Vagina (tissue), 2 donors: ENCODE data around the gene SLC29A3.

Source experiments
- POLR2A ChIP-seq, 2 donors: fragments of 450-650 bp; IDR thresholded peaks; one replicate each; pipeline ENCODE4 v1.6.1; 2017; ENCODE audit warnings: antibody characterized with exemption in 2 of 2, mild to moderate bottlenecking in 2 of 2, moderate library complexity in 2 of 2
- POLR2AphosphoS5 ChIP-seq, 2 donors: sonication (generic); formaldehyde crosslinking; IDR thresholded peaks; one replicate each; pipeline ENCODE4 v1.9.0; 2017; ENCODE audit warnings: antibody characterized with exemption in 2 of 2, mild to moderate bottlenecking in 2 of 2, low read depth in 1 of 2; ENCODE audit not compliant: insufficient read depth in 1 of 2
- TF ChIP-seq, protein P1 (sequence below), 3 experiments: fragments of 450-650 bp in 2 of 3; fragments of 200-600 bp in 1 of 3; sonication (generic) in 1 of 3; IDR thresholded peaks; one replicate each; pipeline ENCODE4 v1.5.1; 2017 to 2019; ENCODE audit warnings: antibody characterized with exemption in 3 of 3, mild to moderate bottlenecking in 2 of 3, moderate library complexity in 2 of 3

- TF ChIP-seq, protein P1, sequence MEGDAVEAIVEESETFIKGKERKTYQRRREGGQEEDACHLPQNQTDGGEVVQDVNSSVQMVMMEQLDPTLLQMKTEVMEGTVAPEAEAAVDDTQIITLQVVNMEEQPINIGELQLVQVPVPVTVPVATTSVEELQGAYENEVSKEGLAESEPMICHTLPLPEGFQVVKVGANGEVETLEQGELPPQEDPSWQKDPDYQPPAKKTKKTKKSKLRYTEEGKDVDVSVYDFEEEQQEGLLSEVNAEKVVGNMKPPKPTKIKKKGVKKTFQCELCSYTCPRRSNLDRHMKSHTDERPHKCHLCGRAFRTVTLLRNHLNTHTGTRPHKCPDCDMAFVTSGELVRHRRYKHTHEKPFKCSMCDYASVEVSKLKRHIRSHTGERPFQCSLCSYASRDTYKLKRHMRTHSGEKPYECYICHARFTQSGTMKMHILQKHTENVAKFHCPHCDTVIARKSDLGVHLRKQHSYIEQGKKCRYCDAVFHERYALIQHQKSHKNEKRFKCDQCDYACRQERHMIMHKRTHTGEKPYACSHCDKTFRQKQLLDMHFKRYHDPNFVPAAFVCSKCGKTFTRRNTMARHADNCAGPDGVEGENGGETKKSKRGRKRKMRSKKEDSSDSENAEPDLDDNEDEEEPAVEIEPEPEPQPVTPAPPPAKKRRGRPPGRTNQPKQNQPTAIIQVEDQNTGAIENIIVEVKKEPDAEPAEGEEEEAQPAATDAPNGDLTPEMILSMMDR (IDR thresholded peaks at IDR 0.05), result no peak
- no peak for TF ChIP-seq POLR2A (IDR thresholded peaks at IDR 0.05)
- TF ChIP-seq POLR2AphosphoS5 (IDR thresholded peaks at IDR 0.05; ENCODE audit: insufficient read depth in 1 of 2, low read depth in 1 of 2), result no peak
Observed at GRCh38 chr10:71283410-71283809, 35.6 kb upstream of the SLC29A3 start.
